ENCODE measurements around the gene SEMA7A.
"Not testable (repeated sequence)": the region's sequence is repeated elsewhere in the genome, so short reads cannot be mapped to it uniquely, and the experiment has no call there.

DNA sequence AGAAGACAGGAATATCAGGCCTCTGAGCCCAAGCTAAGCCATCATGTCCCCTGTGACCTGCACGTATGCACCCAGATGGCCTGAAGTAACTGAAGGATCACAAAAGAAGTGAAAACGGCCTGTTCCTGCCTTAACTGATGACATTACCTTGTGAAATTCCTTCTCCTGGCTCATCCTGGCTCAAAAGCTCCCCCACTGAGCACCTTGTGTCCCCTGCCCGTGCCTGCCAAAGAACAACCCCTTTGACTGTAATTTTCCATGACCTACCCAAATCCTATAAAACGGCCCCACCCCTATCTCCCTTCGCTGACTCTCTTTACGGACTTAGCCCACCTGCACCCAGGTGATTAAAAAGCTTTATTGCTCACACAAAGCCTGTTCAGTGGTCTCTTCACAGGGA, 74.4 kb downstream of the SEMA7A start:
- TF ChIP-seq, protein P1, sequence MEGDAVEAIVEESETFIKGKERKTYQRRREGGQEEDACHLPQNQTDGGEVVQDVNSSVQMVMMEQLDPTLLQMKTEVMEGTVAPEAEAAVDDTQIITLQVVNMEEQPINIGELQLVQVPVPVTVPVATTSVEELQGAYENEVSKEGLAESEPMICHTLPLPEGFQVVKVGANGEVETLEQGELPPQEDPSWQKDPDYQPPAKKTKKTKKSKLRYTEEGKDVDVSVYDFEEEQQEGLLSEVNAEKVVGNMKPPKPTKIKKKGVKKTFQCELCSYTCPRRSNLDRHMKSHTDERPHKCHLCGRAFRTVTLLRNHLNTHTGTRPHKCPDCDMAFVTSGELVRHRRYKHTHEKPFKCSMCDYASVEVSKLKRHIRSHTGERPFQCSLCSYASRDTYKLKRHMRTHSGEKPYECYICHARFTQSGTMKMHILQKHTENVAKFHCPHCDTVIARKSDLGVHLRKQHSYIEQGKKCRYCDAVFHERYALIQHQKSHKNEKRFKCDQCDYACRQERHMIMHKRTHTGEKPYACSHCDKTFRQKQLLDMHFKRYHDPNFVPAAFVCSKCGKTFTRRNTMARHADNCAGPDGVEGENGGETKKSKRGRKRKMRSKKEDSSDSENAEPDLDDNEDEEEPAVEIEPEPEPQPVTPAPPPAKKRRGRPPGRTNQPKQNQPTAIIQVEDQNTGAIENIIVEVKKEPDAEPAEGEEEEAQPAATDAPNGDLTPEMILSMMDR (conservative IDR thresholded peaks at IDR 0.05; ENCODE audit: low read depth, low read length): not testable (repeated sequence)
- TF ChIP-seq EZH2 (IDR thresholded peaks at IDR 0.05; ENCODE audit: low read length, unreplicated experiment): not testable (repeated sequence)
